Measurements from ENCODE around the gene HS1BP3. TPM values are rescaled to one million over a fixed set of nuclear protein-coding genes. Genes with fewer than 3 reads are reported as not detected.

The HS1BP3 gene
- polyA plus RNA-seq, 6 donors from 2014 or later = 10.8 to 23.3 (median 16.0) TPM

- Mint-ChIP-seq H3K27ac (peak overlapping the region in 3 of 6 donors; percentile 32 to 92 (median 66)), H3K27me3 (peaks cover 5 to 26% (median 13%) of the 10 kb centered on the region in 3 donors), H3K4me1 (peaks cover 41 to 53% (median 52%) of the 10 kb centered on the region in 3 donors), H3K36me3 (peaks cover 0 to 12% of the 10 kb centered on the region in 2 donors), H3K4me3 (peak overlapping the region in 4 of 8 donors; percentile 33 to 79 (median 57)), H3K9me3 (peaks cover 0 to 2% (median 0%) of the 10 kb centered on the region in 7 donors)
- ATAC-seq (ENCODE audit: low read depth in 2 of 2) (no peak), DNase-seq (no peak)
These were observed 53.7 kb downstream of the HS1BP3 start for GRCh38 chr2:20596973-20597859.

GRCh38 chr2:20596193-20596972, 54.5 kb downstream of the HS1BP3 start:
- ATAC-seq (ENCODE audit: low read depth in 2 of 2) = peak; percentile 43 to 60
- Mint-ChIP-seq H3K4me3 (peak overlapping the region in 6 of 8 donors; percentile 75 to 89 (median 82)), H3K4me1 (peaks cover 43 to 56% (median 53%) of the 10 kb centered on the region in 3 donors), H3K27me3 (peaks cover 5 to 29% (median 17%) of the 10 kb centered on the region in 3 donors), H3K9me3 (no peaks in the 10 kb centered on the region), H3K27ac (peak overlapping the region in 5 of 6 donors; percentile 1 to 93 (median 63)), H3K36me3 (peaks cover 0 to 15% of the 10 kb centered on the region in 2 donors)
- DNase-seq = peak; percentile 28

DNA sequence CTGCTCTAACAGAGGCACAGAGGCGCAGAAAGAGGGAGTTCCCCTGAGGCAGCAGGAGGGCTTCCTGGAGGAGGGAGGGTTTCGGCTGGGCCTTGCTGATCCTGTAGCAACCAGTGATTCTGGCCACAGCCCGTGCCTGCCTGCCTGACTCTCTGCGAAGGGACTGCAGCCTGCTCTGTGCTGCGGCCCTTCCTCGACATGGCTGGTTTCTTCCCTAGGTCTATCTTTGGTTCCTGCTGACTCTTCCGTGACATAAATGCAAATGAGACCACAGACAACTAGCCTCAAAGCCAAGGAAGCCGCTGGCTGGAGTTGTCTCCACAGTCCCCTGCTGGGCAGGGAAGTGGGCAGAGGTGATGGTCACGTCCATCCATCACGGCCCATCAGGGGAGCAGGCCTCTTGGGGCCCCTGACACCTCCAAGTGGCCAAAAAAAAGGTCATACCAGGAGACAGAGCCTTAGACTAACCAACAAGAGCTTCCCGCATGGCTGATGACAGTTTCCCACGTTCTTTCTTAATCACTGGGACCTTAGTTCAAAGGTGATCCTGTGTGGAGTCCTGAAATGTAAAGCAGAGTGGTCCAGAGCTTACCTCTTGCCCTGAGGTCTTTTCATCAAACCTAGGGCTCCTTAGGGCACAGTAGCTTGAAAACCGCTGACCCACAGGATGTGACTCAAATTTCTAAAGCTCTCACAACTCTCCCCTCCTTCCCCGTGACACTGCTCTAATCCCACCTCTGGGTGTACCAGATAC, 55.3 kb downstream of the HS1BP3 start:
- Mint-ChIP-seq H3K27me3 (peaks cover 5 to 31% (median 19%) of the 10 kb centered on the region in 3 donors), H3K4me3 (peak overlapping the region; percentile 28 to 89 (median 82)), H3K4me1 (peaks cover 43 to 56% (median 54%) of the 10 kb centered on the region in 3 donors), H3K27ac (peak overlapping the region; percentile 34 to 98 (median 78)), H3K9me3 (no peaks in the 10 kb centered on the region), H3K36me3 (peaks cover 0 to 15% of the 10 kb centered on the region in 2 donors)
- ATAC-seq (ENCODE audit: low read depth in 2 of 2) (peak; percentile 88), DNase-seq (peak; percentile 54)

GRCh38 chr2:20594957-20595356, 55.9 kb downstream of the HS1BP3 start:
- H3K9me3 Mint-ChIP-seq = no peaks in the 10 kb centered on the region
- peaks cover 0 to 15% of the 10 kb centered on the region in 2 donors for H3K36me3 Mint-ChIP-seq
- DNase-seq (no peak), ATAC-seq (ENCODE audit: low read depth in 2 of 2) (no peak)
- peaks cover 5 to 37% (median 26%) of the 10 kb centered on the region in 3 donors for H3K27me3 Mint-ChIP-seq
- peak overlapping the region in 7 of 8 donors; percentile 75 to 89 (median 82) for H3K4me3 Mint-ChIP-seq
- peak overlapping the region in 4 of 6 donors; percentile 49 to 98 (median 78) for H3K27ac Mint-ChIP-seq
- H3K4me1 Mint-ChIP-seq = peaks cover 43 to 59% (median 56%) of the 10 kb centered on the region in 3 donors

GRCh38 chr2:20594048-20594750, 56.7 kb downstream of the HS1BP3 start:
- DNase-seq (no peak), ATAC-seq (ENCODE audit: low read depth in 2 of 2) (no peak)
- H3K9me3 Mint-ChIP-seq = no peaks in the 10 kb centered on the region
- H3K36me3 Mint-ChIP-seq = peaks cover 0 to 15% of the 10 kb centered on the region in 2 donors
- H3K27me3 Mint-ChIP-seq = peaks cover 6 to 39% (median 33%) of the 10 kb centered on the region in 3 donors
- H3K4me1 Mint-ChIP-seq = peaks cover 45 to 62% (median 62%) of the 10 kb centered on the region in 3 donors
- peak overlapping the region in 4 of 6 donors; percentile 60 to 76 (median 65) for H3K27ac Mint-ChIP-seq
- H3K4me3 Mint-ChIP-seq = peak overlapping the region in 6 of 8 donors; percentile 5 to 81 (median 43)

- H3K4me3 Mint-ChIP-seq = peak overlapping the region in 3 of 8 donors; percentile 39 to 57 (median 46)
- no peak for ATAC-seq (ENCODE audit: low read depth in 2 of 2)
- peak overlapping the region in 3 of 6 donors; percentile 60 to 76 (median 65) for H3K27ac Mint-ChIP-seq
- peaks cover 0 to 15% of the 10 kb centered on the region in 2 donors for H3K36me3 Mint-ChIP-seq
- H3K9me3 Mint-ChIP-seq = no peaks in the 10 kb centered on the region
- peaks cover 13 to 47% (median 39%) of the 10 kb centered on the region in 3 donors for H3K27me3 Mint-ChIP-seq
- peaks cover 50 to 67% (median 65%) of the 10 kb centered on the region in 3 donors for H3K4me1 Mint-ChIP-seq
- no peak for DNase-seq
These were observed 57.5 kb downstream of the HS1BP3 start for GRCh38 chr2:20593072-20594034.

- peaks cover 13 to 42% (median 42%) of the 10 kb centered on the region in 3 donors for H3K27me3 Mint-ChIP-seq
- no peaks in the 10 kb centered on the region for H3K9me3 Mint-ChIP-seq
- peak overlapping the region in 1 of 6 donors; percentile 86 for H3K27ac Mint-ChIP-seq
- no peak overlapping the region for H3K4me3 Mint-ChIP-seq
- DNase-seq = no peak
- H3K36me3 Mint-ChIP-seq = peaks cover 0 to 17% of the 10 kb centered on the region in 2 donors
- ATAC-seq (ENCODE audit: low read depth in 2 of 2) = no peak
- H3K4me1 Mint-ChIP-seq = peaks cover 51 to 65% (median 61%) of the 10 kb centered on the region in 3 donors
These were observed 58.5 kb downstream of the HS1BP3 start for GRCh38 chr2:20592106-20593071.

DNA sequence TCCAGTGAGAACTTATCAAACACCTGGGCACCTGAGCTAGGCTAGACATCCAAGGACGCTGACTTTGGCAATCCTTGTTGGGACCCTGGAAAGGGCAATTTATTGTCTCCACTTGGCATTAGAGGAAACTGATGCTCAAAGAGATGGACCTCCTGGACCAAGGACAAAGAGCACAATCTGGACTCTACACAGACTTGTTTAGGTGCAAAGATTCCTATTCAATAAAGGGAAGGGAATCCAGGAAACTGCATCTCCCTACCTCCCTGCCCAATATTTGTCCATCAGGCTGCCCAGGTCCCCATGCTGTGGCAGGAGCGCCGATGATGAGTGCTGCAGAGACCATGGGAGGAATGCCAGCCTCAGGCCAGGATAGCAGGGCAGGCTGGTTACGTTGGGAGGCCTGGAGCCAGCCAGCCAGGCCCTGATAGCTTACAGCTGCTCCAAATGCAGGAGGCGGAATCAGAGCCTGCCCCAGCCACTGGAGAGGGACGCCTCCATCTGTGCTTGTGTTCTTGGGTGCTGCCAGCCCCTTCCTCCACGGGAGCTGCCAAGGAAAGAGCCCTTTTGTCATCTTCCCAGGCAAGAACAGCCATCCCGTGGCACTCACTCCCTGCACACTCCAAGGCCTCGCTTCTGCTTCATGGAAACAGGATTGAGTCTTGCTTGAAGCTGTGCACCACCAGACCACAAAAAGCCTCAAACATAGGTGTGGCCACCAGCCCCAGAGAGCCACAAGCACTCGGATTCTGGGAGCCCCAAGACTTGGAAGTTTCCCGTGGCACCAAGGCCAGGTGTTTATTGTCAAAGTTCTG, 60.0 kb downstream of the HS1BP3 start:
- peaks cover 0 to 22% of the 10 kb centered on the region in 2 donors for H3K36me3 Mint-ChIP-seq
- H3K9me3 Mint-ChIP-seq = no peaks in the 10 kb centered on the region
- H3K4me3 Mint-ChIP-seq = no peak overlapping the region
- no peak for ATAC-seq (ENCODE audit: low read depth in 2 of 2)
- no peak for DNase-seq
- peaks cover 42 to 51% (median 47%) of the 10 kb centered on the region in 3 donors for H3K4me1 Mint-ChIP-seq
- peaks cover 13 to 47% (median 46%) of the 10 kb centered on the region in 3 donors for H3K27me3 Mint-ChIP-seq
- H3K27ac Mint-ChIP-seq = no peak overlapping the region

DNA sequence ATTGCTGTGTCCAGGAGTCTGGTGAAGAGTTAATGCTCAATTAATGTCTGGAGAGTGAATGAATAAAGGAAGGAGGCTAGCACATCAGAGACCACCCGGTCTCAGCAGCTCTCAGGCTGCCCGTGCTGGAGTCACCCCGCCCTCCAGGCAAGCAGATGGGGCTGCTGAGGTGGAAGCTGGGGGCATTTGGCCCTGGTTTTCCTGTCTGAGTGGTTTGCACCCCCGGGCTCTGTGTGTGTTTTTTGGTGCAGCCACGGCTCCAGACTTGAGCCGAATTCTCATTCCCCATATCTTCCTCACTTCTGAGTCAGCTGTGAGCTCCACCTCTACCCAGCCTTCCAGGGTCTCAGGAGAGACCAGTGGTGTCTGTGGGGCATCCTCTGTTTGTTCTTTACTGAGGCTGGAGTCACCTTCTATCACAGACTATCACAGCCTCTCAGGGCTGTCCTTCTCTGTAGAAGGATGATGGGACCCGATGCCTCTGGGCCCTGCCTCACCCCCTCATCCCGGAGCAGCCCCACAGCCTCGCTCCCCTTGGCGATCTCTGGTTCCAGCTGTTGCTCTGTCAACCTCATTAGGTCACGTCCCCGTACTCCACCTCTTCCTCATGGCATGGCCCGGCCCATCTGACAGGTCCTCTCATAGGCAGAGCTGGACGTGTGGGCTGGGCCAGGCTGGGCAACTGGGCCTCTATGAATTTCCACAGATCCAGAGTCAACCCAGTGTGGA, 60.8 kb downstream of the HS1BP3 start:
- no peaks in the 10 kb centered on the region for H3K9me3 Mint-ChIP-seq
- no peak overlapping the region for H3K4me3 Mint-ChIP-seq
- no peak overlapping the region for H3K27ac Mint-ChIP-seq
- DNase-seq (no peak), ATAC-seq (ENCODE audit: low read depth in 2 of 2) (no peak)
- H3K4me1 Mint-ChIP-seq = peaks cover 35 to 43% (median 39%) of the 10 kb centered on the region in 3 donors
- H3K27me3 Mint-ChIP-seq = peaks cover 16 to 47% (median 46%) of the 10 kb centered on the region in 3 donors
- H3K36me3 Mint-ChIP-seq = peaks cover 0 to 22% of the 10 kb centered on the region in 2 donors

All from naive B cell (primary cell).